ENCODE results near the gene IFT25.
A peak's percentile ranks its signal among the peaks of the same experiment; 100 is the strongest.
"Not testable (repeated sequence)": the region's sequence is repeated elsewhere in the genome, so short reads cannot be mapped to it uniquely, and the experiment has no call there.

The IFT25 gene

DNA sequence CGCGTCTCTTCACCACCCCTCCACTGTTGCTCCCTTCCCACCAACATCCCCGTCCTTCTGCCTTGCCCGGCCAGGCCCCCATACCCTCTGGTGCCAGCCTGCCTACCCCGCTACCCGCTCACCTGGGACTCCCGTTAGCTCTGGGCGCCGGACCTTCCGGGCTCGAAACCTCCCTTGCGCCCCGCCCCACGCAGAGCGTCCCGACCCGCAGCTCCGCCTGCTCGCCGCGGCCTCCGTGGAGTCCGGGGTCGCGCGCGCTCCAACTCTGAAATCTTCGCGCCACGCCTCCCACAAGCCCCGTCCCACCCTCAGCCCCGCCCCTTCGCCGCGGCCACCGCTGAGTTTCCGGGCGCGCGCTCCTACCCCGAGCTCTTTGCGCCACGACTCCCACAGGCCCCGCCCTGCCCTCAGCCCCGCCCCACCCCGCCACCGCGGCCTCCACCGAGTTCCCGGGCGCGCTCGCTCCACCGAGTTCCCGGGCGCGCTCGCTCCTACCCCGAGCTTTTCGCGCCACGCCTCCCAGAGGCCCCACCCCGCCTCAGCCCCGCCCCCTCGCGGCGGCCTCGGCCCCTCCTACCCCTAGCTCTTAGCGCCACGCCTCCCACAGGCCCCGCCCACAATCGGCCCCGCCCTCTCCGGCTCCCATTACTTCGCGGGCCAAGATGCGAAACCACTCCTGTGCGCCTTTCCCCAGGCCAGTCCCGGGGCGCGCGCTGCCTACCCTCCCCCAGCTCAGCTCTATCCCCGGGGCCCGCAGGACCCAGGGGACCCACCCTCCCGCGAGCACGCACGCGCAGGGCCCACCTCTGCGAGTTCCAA, at the start of gene IFT25:
Gene IFT25, minus strand, starts transcription at position 267 of the 819 bp plus-strand sequence. CDS start 5,617 bp downstream, outside the sequence.
- DNase-seq (ENCODE audit: low spot score), result peak; percentile 95

DNA sequence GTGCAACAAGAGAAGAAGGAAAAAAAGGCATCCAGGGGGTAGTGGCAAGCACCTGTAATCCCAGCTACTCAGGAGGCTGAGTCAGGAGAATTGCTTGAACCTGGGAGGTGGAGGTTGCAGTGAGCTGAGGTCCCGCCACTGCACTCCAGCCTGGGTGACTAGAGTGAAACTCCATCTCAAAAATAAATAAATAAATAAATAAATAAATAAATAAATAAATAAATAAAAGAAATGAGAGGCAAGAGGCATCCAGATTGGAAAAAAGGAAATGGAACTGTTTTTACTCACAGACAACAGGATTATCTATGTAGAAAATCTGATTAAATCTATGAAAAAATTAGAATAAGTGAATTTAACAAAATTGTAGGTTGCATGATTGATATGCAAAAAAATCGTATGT, 49.0 kb upstream of the IFT25 start:
- DNase-seq (ENCODE audit: low spot score), result not testable (repeated sequence)

DNA sequence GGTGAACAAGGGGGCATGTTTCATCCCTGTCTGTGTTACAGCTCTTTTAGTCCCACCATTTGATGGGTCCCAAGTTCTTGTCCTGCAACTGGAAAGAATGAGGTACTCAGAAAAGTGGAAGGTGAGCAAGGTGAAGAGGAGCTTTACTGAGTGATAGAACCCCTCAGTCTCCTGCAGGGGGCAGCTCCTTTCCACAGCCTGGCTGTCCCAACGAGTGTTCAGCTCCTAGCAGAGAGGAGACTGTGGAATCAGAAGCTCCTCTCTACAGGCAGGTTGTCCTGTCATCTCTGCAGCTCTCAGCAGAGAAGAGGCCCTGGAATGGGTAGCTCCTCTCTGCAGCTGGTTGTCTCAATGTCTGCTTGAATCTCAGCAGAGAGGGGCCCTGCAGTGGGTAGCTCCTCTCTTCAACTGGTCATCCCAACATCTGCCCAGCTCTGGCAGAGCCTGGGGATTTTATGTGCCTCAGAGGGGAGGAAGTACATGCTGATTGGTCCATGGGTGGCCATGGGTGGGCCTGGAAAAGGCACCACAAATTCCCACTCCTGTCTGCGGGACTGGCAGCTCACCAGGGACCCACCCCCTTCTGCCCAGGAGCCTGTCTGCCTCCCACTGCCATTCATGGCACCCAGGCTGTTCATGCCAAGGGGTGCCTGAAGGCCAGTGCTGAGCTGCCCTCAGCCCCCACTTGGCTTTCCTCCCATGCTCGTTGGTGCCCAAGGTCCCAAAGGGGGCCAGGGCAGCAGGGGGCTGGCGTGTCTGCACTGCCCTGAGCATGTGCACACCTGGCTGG, 46.8 kb upstream of the IFT25 start:
- no peak for DNase-seq (ENCODE audit: low spot score)

DNA sequence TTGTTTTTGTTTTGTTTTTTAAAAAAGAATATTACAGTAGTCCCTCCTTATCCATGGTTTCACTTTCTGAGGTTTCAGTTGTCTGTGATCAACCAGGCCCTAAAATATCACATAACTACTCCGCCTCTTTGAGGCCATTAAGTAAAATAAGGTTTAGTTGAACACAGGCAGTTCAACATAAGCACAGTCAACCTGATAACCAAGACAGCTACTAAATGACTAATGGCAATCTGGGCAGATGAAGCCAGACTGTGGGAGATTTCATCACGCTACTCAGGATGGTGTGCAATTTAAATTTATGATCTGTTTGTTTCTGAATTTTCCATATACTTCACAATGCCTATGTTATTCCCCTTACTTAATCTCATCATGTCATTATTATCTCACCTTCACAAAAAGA, 42.4 kb upstream of the IFT25 start:
- no peak for DNase-seq (ENCODE audit: low spot score)

DNA sequence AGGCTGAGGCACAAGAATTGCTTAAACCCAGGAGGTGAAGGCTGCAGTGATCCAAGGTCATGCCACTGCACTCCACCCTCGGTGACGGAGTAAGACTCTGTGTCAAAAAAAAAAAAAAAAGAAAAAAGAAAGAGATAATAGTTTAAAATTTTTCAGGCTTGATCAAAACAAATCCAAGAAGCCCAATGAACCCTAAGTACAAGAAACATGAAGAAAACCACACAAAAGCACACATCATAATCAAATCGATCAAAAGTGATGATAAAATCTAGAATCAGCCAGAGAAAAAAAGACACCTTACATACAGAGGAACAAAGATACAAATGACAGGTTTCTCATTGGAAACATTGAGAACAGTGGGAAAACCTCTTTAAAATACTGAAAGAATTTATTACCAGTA, 41.0 kb upstream of the IFT25 start:
- no peak for DNase-seq (ENCODE audit: low spot score)

DNA sequence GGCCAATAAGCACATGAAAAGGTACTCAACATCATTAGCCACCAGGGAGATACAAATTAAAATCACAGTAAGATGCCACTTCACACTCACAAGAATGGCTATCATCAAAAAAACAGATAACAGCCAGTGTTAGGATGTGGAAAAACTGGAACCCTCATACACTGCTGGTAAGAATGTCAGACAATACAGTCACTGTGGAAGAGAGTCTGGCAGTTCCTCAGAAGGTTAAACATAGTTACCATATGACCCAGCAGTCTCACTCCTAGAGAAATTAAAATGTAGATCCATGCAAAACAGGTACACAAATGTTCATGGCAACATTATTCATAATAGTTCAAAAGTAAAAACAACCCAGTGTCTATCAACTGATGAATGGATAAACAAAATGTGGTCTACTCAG, 39.2 kb upstream of the IFT25 start:
- no peak for DNase-seq (ENCODE audit: low spot score)

DNA sequence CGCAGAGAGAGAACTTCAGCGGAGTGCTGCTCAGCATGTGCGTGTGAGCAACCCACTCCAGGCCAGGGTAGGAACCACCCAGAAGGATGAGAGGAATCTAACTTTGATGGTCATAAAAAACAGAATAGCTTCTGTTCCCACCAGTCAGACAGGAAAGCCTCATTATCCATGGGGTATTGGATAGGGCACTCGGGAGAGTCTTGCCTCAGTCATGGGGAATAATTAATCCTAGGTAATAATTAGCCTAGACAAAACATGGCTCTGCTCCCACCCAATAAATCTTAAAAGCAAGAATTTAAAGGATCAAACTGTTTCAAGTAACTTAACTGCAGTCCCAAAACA, 37.2 kb upstream of the IFT25 start:
- DNase-seq (ENCODE audit: low spot score), result no peak

DNA sequence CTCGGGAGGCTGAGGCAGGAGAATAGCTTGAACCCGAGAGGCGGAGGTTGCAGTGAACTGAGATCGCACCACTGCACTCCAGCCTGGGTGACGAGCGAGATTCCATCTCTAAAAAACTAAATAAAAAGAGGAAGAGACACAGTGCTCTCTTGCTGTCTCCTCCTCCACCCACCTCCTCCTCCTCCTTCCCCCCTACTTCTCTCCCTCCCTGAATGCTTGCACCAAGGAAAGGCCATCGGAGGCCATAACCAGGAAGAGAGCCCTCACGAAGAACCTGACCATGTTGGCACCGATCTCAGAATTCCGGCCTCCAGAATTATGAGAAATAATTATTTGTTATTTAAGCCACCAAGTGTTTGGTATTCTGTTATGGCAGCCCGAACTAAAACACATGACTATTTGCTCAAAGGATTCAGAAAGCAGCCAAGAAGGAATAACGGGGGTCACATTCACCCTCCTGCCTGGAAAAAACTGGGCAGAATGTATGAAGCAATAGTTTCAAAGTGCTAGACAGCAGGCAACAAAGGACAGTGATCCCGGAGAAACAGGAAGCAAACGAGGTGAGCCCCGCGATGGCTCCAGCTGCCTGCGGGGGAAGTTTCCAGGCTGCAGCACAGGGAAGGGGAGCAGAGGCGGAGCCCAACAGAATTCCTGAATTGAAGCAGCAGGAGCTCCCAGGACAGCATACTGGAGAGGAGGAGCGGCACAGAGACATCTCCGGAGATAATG, 36.7 kb upstream of the IFT25 start:
- peak; percentile 78 for DNase-seq (ENCODE audit: low spot score)

DNA sequence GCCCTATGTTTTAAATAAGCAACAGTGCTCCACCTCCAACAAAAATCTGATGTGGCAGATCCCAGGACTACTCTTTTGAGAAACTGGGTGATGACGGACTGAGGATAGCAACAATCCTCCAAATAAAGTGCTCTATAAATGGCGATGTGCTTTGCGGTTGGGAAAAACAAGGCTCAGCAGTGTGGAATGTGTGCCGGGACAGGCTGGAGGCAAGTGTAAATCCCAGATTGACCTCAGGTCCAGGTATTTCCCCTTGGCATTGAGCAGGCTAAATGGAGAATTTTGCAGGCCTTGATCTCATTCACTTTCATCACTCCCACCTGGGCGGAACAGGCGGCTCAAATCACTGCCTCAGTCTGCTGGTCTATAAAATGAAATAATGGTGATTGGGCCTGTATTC, 35.7 kb upstream of the IFT25 start:
- DNase-seq (ENCODE audit: low spot score), result no peak

DNA sequence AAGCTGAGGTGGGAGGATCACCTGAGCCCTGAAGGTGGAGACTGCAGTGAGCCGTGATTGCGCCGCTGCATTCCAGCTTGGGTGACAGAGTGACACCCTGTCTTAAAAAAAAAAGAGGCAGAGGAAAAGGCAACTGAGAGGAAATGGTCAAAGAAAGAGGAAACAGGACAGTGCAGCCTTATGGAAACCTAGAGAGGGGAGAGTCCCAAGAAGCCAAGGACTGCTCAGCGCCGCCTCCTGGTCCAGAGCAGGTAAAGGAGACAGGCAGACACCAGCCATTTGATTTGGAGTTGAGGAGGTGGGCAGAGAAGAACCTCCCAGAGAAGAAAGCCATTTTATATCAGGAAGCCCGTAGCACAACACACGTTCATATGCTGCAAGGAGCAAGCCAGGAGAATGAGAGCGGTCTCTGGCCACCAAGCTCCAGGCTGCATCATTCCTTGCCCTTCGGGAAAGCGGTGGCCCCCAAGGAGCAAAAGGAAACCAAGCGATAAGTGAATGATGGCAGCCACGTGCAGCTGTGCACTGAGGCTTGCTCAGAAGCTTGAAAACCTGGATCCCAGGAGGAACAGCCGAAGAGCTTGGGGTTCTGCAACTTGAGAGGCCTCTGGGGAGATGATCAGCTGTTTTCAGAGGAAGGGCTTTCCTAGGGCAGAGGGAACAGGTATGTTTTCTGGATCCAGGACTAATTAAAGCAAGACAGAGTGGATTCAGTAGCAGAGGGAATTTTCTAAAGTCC, 34.4 kb upstream of the IFT25 start:
- no peak for DNase-seq (ENCODE audit: low spot score)

DNA sequence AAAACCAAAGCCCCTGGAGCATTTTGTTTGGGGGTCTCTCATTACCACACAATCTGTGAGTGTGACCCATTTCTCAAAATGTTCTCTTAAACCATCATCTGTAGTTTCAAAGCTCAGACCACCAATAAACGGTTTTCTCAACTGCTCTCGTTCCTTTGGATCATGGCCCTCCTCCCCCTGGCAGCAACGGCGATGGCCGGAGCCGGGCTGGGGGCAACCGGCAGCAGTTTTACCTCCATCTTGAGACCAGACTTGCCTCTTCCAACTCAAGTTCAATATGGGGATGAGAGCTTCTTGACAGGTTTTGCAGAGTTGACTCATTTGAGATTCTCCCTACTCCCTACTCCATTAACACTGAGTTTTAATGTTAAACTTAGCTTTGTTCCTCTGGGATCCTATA, 30.4 kb upstream of the IFT25 start:
- DNase-seq (ENCODE audit: low spot score), result no peak

DNA sequence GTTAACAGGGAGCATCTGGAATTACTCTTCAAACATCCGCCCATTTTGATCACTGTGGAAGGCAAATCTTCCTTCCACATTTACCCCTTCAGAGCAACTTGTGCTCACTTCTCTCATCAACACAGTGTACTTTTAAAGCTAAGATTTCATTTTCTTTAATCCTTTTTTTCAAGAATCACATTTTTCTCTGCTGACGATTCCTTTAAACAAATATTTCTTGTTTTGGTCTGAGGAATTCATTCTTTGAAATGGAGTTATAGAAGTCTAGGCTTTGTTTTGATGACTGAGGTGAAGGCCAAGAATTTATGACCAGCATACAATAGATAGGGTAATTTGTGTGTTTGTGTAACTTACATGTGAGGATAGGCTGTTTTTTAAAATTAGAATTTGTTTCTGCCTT, 26.2 kb upstream of the IFT25 start:
- DNase-seq (ENCODE audit: low spot score), result no peak

DNA sequence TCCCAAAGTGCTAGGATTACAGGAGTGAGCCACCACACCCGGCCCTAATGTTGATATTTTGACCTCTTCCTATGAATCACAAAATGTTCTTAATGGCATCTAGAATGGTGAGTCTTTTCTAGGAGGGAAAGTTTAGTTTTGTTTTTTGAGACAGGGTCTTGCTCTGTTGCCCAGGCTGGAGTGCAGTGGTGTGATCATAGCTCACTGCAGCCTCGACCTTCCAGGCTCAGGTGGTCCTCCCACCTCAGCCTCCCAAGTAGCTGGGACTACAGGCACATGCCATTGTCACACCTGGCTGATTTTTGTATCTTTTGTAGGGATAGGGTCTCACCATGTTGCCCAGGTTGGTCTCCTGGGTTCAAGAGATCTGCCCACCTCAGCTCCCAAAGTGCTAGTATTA, 23.8 kb upstream of the IFT25 start:
- not testable (repeated sequence) for DNase-seq (ENCODE audit: low spot score)

DNA sequence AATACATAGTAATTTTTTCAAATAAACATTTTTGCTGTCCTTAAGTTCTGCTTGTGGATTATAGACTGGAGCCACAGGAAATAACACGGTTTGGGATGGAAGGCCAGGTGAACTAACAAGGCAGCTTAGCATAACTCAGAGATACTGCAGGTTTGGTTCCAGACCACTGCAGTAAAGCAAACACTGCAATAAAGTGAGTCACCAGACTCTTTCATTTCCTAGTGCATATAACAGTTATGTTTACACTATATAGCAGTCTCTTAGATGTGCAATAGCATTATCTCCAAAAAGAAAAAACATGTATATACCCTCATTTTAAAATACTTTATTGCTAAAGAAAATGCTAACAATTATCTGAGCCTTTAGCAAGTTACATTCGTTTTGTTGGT, 22.6 kb upstream of the IFT25 start:
- no peak for DNase-seq (ENCODE audit: low spot score)

DNA sequence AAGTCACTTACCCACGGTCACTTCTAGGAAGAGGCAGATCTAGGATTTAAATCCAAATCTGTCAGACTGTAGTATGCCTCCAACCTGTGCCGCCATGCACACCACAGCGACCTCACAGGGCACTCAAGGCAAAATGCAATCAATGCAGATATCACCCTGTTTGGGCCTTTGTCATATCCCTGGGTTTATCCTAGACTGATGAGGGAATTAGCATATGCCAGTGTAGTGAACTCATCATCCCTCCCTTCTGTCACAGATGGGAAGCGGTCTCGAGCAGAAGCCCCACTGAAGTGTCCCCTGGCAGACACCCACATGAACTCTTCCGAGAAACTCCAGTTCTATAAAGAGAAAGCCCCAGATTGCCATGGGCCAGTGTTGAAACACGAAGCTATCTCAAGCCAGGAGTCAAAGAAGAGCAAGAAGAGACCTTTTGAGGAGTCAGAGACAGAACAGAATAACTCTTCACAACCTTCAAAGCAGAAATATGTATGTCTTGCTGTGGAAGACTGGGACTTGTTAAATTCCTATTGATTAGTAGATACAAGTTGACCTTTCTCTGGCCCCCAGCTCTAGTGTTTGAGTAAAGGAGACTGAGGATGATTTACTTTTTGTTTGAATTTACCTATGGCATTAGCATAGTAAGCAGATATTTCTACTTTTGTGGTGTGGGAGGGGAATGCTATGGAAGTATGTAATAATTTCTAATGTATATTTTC, 22.1 kb upstream of the IFT25 start:
- DNase-seq (ENCODE audit: low spot score), result no peak

DNA sequence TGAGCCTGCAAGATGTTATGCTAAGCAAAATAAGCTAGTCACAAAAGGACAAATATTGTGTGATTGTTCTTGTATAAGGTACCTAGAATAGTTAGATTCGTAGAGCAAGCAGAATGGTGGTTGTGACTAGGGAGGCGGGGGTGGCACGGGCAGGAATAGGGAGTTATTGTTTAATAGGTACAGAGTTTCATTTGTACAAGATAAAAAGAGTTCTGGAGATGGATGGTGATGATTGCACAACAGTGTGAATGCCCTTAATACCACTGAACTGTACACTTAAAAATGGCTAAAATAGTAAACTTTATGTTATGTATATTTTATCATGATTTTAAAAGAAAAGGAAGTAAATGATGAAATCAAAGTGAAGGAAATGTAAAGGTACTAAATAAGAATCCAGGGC, 21.3 kb upstream of the IFT25 start:
- no peak for DNase-seq (ENCODE audit: low spot score)

DNA sequence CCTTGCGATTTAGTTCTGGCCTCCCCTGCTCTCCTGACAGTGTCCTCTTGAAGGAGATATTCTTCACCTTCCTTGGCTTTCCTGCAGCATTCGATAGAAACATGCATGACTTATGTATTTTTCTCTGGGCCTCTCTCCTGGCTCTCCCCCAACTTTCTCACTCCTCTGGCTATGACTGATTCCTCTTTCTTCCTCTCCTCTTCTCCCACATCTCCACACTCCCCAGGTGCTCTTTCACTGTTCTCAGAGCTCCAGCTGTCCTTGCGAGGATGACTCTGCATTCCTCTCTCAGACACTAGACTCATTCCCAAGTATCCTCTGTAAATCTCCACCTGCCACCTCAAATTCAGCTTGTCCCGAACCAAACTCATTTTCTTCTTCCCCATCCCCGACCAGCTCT, 18.6 kb upstream of the IFT25 start:
- DNase-seq (ENCODE audit: low spot score), result no peak

DNA sequence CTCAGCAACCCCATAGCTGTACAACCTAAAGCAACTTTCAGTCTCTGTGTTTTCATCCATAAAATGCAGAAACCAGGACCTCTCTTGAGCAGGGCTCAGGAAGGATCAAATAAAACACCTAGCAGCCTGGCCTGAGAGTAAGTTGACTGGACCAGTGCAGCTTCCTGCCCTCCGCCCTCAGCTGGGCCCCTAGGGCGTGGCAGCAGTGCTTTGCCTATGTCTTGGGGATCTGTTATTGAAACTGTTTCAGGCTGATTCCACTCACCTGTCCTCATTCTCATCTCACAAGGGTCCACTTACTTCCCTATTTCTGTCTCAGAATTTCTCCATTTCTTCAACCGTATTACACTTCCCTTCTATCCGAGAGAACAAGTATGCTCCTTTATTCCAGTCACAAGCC, 18.0 kb upstream of the IFT25 start:
- DNase-seq (ENCODE audit: low spot score), result no peak

DNA sequence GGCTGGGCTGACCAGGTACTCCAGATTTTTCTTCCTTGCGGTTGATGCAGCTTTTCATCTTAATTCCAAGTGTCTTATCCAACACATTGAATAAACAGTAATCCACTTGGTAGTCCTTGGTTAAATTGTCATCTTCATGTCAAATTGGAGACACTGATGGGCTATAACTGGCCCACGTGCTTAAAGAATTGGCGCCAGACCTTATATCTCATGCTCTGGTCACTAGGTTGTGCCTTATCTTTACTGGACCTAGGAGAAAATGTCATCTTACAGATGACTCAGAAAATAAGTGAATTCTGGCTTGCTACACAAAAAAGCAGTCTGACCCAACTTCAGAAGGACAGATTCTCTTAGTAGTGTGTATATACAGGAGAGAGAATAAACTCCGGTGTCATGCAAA, 16.9 kb upstream of the IFT25 start:
- DNase-seq (ENCODE audit: low spot score), result no peak

DNA sequence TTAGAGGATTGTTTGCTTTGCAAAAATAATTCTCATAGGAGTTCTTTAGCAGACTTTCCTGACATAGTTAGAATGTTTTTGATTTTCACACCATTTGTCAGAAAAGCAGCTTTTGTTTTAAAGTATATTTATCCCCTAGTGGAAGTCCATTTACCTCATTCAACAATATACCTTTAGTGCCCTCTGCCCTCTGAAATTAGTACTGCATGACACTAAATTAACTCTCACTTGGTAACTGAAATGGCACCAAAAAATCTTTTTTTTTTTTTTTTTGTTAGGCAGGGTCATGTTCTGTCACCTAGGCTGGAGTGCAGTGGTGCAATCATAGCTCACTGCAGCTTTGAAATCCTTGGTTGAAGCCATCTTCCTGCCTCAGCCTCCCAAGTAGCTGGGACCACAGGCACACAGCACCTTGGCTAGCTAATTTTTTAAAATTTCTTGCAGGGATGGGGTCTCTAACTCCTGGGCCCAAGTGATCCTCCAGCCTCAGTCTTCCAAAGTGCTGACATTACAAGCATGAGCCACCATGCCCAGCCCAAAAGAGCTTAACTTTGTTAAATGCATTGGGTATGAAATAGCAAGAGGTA, 14.3 kb upstream of the IFT25 start:
- peak; percentile 53 for DNase-seq (ENCODE audit: low spot score)

DNA sequence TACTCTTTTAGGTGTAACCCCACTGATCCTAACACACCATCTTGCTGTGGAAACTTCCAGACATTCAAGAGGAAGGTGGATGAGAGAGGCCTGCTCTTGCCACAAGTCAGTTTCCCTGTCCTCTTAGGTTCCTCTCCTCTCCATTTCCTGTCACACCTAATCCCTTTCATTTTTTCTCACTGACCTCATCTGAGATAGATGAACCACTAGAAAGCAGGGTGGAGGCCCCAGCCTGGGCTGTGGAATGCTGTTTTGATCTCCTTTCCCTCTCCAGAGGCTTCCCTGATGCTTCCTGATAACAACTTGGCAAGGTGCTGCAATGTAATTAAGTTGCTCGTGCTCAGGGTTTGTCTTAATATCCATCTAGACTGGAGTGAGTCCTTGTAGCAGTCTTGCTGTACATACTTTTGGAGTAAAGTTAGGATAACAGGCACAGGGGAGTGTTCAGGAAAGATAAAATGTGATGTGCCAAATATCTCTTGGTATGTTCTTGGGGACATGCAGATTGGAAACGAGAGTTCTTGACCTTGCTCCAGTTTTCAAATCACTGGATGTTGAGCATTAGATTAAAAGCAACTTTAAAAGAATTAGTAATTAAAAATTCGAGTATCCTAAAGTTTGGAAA, 11.8 kb upstream of the IFT25 start:
- no peak for DNase-seq (ENCODE audit: low spot score)

Data from iPS-NIHi11 (cell line).